Lower leg skin (tissue), 4 donors: ENCODE measurements around the gene NEURL1. TPM values are rescaled to one million over a fixed set of nuclear protein-coding genes. Genes with fewer than 3 reads are reported as not detected.
A peak's percentile ranks its signal among the peaks of the same experiment; 100 is the strongest.

Experiments
- DNase-seq, 2 donors: peaks; one replicate each; pipeline ENCODE4 v3.0.0-alpha.2; 2019; ENCODE audit warnings: low spot score in 2 of 2
- H3K4me3 ChIP-seq: fragments of 200-600 bp; sonication (generic); 2 replicates; pipeline ENCODE4 v1.5.1; 2017; ENCODE audit warnings: mild to moderate bottlenecking, low read depth; ENCODE audit not compliant: poor library complexity, severe bottlenecking
- POLR2A ChIP-seq, 2 donors: fragments of 450-650 bp; IDR thresholded peaks; one replicate each; pipeline ENCODE4 v1.6.1; 2016 to 2017; ENCODE audit warnings: antibody characterized with exemption in 2 of 2, mild to moderate bottlenecking in 1 of 2, moderate library complexity in 1 of 2
- WGBS, 2 donors: methylation state at CpG; one replicate each; pipeline ENCODE4 v1.1.5; 2018; 5-methylcytosine and 5-hydroxymethylcytosine counted together
- intact Hi-C: fragments of 100-400 bp; cut with DNase I; formaldehyde crosslinking; loops from one replicate; pipeline ENCODE4 v1.15.0; 2023; ENCODE audit warnings: low total_unique reads
- total RNA-seq, 4 donors: library from RNA; depleted of rRNA; stranded (reverse); fragments of >200 nt; gene quantifications; one replicate each; pipeline ENCODE4 v1.1.0, GENCODE V29; 2016
- TF ChIP-seq, protein P1 (sequence below), 3 donors: fragments of 450-650 bp; IDR thresholded peaks; one replicate each; pipeline ENCODE4 v1.5.1; 2016; ENCODE audit warnings: antibody characterized with exemption in 3 of 3, mild to moderate bottlenecking in 3 of 3, moderate library complexity in 2 of 3

The NEURL1 gene
- total RNA-seq, 4 donors from 2014 or later, result 0.13 to 0.23 (median 0.22) TPM; not detected in 1

DNA sequence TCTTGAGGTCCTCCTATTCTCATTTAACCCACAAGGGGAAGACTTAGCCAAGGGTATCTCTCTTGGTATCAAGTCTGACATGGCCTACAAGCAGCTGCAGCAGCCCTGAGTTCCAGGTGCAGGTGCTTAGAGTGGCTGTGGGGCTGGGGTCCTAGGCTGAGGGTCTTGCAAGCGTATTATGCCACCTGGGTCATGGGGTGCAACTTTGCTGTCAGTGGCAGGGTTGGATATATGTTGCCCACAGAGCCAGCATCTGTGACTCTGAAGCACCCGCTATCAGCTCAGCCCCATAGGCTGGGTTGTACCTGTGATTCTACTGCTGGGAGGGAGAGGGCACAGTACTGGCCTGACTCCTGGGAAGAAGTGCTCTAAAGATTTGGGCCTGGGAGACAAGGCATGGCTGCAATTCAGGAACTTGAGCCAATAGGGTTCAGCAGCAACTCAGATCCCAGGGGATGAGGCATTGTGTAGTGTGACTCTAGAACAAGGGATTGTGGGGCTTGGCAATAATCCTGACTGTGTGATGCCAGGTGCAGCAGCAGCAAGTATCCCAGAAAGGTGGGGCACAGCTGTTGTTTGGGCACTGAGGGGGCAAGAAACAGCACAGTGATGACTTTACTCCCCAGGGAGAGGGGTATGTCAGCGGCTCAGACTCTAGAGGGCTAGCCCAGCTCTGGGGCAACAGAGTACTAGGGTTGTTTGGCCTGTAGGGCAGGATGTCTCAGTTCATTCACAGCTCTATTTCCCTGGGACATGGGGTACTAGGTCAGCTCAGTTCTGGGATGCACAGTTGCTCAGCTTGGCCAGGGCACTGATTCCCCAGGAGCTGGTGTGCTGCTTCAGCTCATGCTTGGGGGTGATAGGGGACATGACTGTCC, 41.4 kb downstream of the NEURL1 start:
- DNase-seq, result peak in 1 of 2 donors; percentile 31
- TF ChIP-seq, protein P1, sequence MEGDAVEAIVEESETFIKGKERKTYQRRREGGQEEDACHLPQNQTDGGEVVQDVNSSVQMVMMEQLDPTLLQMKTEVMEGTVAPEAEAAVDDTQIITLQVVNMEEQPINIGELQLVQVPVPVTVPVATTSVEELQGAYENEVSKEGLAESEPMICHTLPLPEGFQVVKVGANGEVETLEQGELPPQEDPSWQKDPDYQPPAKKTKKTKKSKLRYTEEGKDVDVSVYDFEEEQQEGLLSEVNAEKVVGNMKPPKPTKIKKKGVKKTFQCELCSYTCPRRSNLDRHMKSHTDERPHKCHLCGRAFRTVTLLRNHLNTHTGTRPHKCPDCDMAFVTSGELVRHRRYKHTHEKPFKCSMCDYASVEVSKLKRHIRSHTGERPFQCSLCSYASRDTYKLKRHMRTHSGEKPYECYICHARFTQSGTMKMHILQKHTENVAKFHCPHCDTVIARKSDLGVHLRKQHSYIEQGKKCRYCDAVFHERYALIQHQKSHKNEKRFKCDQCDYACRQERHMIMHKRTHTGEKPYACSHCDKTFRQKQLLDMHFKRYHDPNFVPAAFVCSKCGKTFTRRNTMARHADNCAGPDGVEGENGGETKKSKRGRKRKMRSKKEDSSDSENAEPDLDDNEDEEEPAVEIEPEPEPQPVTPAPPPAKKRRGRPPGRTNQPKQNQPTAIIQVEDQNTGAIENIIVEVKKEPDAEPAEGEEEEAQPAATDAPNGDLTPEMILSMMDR (IDR thresholded peaks at IDR 0.05), result no peak
- TF ChIP-seq POLR2A (IDR thresholded peaks at IDR 0.05), result no peak
- intact Hi-C loops, result no loop called here
- 89 to 90% methylated on average over 3 of the region's 3 CpGs for WGBS, 2 donors
- H3K4me3 ChIP-seq, result no peak overlapping the region

DNA sequence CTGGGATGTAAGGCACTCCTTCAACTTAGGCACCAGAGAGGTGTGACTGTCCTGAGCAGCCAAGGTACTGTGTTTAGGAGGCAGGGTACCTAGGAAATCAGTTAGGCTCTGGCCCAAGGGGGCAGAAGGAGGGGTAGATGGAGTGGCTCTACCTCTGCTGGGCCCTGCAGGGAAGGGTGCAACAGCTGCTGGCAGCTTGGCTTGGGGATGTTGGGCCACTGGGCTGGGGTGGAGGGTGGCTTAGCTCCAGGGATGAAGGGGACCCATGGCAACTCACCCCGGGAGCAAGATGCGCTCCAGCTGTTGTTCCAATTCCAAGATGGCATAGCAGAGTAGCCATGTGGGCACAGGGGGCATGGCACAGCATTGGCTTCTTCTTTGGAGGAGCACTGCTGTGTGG, 42.1 kb downstream of the NEURL1 start:
- H3K4me3 ChIP-seq, result no peak overlapping the region
- intact Hi-C loops, result no loop called here
- peak in 1 of 2 donors; percentile 70 for DNase-seq
- 86 to 87% methylated on average over 2 of the region's 2 CpGs for WGBS, 2 donors
- TF ChIP-seq, protein P1 (IDR thresholded peaks at IDR 0.05), result no peak
- no peak for TF ChIP-seq POLR2A (IDR thresholded peaks at IDR 0.05)

DNA sequence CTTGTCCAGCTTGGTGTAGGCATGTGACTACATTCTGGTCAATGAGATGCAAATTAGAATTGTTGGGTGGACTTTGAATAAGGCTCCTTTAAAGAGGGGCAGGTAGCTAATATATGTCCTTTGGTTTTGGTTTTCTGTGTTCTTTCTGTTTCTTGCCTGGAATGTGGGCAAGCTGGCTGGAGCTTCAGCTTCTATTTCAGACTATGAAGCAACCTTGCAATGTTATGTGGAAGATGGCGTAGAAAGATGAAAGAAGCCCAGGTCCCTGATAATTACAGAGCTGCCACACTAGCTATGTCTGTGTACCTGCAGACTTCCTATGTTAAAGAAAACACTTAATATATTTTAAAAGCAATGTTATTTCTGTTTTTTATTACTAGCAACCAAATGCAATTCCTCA, 46.2 kb downstream of the NEURL1 start:
- WGBS, 2 donors, result 0 to 71% methylated on average over 1 of the region's 1 CpG

DNA sequence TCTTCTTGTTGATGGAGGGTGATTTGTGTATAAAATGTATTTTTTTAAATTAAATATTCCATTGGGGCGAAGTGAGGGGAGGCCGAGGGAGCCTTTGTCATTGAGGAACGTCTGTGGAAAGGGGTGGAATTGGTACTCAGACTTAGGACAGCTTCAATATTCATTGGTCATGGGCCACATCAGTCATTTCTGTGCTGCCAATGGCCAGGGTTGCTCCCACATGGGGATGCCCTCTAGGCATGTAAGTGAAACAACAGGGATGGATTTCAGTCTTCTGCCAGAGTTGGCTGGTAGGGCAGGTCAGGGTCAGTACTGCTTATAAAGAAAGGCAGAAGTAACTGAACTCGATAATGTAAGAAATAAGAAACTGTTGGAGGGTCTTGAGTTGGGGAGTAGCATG, 47.2 kb downstream of the NEURL1 start:
- TF ChIP-seq, protein P1 (IDR thresholded peaks at IDR 0.05), result no peak
- no peak for TF ChIP-seq POLR2A (IDR thresholded peaks at IDR 0.05)
- DNase-seq, result peak in 1 of 2 donors; percentile 40

More for the DNA sequence above, 46.2 kb downstream of the NEURL1 start:
- TF ChIP-seq POLR2A (IDR thresholded peaks at IDR 0.05), result no peak
- TF ChIP-seq, protein P1 (IDR thresholded peaks at IDR 0.05), result no peak
- intact Hi-C loops, result no loop called here
- H3K4me3 ChIP-seq, result no peak overlapping the region
- DNase-seq, result peak in 1 of 2 donors; percentile 4

DNA sequence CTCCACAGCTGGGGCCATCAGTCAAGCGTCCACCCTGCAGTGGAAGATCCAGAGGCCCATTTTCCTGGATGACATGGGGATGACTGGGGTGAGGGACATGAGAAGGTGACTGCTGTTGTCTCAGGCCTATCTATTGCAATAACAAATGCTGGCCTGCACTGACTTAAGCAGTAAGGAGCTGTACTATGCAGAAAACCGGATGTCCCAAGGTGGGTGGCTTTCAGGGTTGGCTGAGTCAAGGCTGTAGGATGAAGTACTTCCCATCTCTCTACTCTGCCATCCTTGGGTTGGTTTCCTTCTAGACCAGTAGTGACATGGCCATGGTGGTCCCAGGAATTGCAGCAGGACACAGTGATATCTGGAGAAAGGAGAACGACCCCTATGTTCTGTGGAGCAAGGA, 48.1 kb downstream of the NEURL1 start:
- no peak overlapping the region for H3K4me3 ChIP-seq
- WGBS, 2 donors, result 87 to 97% methylated on average over 3 of the region's 3 CpGs
- DNase-seq, result peak in 1 of 2 donors; percentile 49
- TF ChIP-seq, protein P1 (IDR thresholded peaks at IDR 0.05), result no peak
- no peak for TF ChIP-seq POLR2A (IDR thresholded peaks at IDR 0.05)
- intact Hi-C loops, result no loop called here

More for the DNA sequence above, 47.2 kb downstream of the NEURL1 start:
- intact Hi-C loops, result no loop called here
- no peak overlapping the region for H3K4me3 ChIP-seq
- WGBS, 2 donors, result 56 to 80% methylated on average over 4 of the region's 4 CpGs
